HG02840 (cell line): ENCODE results near the gene TAOK2.
"Not testable (repeated sequence)": the region's sequence is repeated elsewhere in the genome, so short reads cannot be mapped to it uniquely, and the experiment has no call there.

Experiments used
- ATAC-seq: cut with Tn5 transposase; IDR thresholded peaks from one replicate; pipeline ENCODE4 v1.9.1; 2021; ENCODE audit warnings: mild to moderate bottlenecking, moderate library complexity, moderate number of reproducible peaks; ENCODE audit not compliant: unreplicated experiment, low FRiP score

TAOK2 gene

DNA sequence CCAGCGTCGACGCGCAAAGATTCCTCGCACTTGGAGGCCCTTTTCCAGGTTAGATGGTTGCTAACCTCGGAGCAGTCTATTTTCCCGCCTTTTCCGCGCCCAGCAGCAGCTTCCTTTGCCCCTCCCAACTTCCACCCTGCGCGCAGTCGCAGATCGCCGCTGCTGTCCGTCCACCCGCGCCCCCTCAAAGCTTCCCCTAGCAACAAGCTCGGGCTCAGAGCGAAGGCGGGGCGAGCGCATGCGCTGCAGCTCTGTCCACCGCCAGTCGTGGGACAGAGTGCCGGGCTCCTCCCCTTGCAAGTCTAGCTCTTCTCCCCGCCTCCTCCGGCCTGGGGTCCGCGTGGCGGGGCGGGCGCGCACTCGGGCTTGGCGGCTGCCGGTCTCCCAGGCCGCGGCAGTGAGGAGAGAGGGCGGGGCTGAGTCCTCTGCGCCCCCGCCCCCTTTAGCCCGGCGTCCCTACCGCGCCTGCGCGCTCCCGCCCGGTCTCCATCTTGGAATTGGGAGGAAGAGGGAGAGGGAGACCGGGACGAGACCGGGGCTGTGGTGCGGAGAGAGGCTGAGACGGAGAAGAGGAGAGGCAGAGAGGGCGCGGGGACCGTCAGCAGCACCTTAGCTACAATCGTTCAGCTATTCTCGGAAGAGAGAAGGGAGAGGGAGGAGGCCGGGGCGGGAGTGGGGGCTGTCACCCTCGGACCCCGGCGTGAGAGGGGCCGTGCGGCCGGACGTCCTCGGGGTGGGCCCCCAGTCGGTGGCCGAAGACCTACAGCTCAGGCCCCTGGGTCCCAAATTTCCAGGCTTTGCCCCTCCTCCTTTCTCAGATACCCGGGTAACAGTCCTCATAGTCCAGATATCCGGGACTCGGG is at the start of gene TAOK2:
Gene TAOK2 (plus strand): TSS at position 485 of the 863 bp plus-strand sequence. CDS start 3,905 bp downstream, outside the sequence.
- ATAC-seq: peak; percentile 90

GRCh38 chr16:29925105-29925756 is 48.4 kb upstream of the TAOK2 start:
- ATAC-seq: no peak

- peak; percentile 89 for ATAC-seq
Measured at GRCh38 chr16:29925781-29926710, 47.6 kb upstream of the TAOK2 start, which contains the start of gene KCTD13. KCTD13 (minus strand) TSS chr16:29926226; CDS start chr16:29926033, 193 bp downstream.

DNA sequence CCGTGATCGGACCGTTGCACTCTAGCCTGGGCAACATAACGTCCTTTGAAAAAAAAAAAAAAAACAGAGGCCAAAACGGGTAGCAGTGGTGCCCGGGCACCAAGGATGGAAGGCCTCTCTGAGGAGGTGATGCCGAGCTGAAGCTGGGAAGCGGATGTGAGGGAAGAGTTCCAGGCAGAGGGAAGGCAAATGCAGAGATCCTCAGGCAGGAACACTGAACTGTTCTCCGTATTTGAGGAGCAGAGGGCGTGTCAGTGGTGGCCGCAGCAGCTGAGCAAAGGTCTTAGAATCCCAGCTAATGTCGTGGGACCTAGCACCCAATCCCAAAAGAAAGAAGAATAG is 47.0 kb upstream of the TAOK2 start:
- ATAC-seq: no peak

GRCh38 chr16:29927070-29927905 is 46.4 kb upstream of the TAOK2 start:
- no peak for ATAC-seq

GRCh38 chr16:29931750-29932149 is 41.9 kb upstream of the TAOK2 start:
- not testable (repeated sequence) for ATAC-seq

GRCh38 chr16:29940656-29941055 is 33.0 kb upstream of the TAOK2 start:
- no peak for ATAC-seq

DNA sequence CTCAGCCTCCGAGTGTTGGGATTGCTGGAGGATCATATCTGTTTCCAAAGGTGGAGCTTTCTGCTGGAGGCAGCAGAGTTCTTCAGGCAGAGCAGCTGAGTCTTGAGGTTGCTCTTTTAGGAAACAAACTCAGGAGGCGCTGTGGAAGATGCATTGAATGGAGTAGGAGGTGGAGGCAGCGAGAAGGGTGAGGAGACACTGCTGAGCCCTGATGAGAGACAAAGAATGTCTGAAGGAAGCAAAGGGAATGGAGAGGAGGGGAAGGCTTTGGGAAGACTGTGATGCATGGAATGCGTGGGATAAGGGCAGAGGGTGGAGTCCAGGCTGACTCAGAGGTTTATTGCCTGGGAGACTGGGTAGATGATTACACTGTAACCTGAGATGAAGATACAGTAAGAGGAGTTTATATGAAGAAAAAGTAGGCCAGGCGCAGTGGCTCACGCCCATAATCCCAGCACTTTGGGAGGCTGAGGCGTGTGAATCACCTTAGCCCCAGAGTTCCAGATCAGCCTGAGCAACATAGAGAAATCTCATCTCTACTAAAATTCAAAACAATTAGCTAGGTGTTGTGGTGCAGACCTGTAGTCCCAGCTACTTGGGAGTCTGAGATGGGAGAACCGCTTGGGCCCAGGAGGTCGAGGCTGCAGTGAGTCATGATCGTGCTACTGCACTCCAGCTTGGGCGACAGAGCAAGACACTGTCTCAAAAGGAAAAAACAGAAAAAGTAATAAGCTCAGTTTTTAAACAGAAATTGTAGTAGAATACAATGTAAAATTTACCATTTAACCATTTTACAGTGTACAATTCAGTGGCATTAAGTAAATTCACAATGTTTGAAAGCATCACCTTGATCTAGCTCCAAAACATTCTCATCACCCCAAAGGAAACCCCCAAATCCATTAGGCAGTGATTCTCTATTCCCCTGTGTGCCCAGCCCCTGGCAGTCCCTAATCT is 29.5 kb upstream of the TAOK2 start:
- ATAC-seq: no peak

DNA sequence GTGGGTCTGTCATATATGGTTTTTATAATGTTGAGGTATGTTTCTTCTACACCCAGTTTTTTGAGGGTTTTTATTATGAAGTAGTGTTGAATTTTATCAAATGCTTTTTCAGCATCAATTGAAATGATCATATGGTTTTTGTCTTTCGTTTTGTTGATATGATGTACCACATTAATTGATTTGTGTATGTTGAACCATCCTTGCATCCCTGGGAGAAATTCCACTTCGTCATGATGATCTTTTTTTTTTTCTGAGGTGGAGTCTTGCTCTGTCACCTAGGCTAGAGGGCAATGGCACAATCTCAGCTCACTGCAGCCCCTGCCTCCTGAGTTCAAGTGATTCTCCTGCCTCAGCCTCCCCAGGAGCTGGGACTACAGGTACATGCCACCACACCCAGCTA is 25.8 kb upstream of the TAOK2 start:
- ATAC-seq: no peak

DNA sequence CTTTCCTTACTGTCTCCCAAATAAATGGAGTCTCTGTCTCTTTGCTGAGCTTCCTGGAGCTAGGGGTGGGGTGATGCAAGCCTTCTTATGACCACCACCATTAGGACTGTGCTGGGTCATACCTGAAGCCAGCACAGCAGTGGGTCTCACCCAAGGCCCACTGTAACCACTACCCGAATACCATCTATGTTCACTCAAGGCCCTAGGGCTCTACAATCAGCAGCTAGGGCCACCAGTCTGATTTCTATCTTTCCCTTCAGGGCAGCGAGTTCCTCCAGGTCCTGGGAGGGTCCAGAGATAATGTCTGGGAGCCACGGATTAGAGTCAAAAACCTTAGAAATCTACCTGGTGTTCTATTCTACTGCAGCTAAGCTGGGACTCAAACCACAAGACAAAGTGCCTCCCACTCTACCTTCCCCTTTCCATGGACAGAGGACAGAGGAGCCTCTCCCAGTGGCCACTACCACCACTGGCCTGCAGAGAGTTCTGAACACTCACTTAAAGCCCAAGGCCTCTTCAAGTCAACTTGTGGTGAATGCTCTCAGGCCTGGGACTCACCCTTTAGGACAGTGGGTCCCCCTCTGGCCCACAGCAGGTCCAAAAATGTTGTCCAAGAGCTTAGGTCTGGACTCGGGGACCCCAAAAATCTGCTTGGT is 22.7 kb upstream of the TAOK2 start:
- ATAC-seq: no peak

GRCh38 chr16:29951625-29952365 is 21.9 kb upstream of the TAOK2 start:
- ATAC-seq: no peak

DNA sequence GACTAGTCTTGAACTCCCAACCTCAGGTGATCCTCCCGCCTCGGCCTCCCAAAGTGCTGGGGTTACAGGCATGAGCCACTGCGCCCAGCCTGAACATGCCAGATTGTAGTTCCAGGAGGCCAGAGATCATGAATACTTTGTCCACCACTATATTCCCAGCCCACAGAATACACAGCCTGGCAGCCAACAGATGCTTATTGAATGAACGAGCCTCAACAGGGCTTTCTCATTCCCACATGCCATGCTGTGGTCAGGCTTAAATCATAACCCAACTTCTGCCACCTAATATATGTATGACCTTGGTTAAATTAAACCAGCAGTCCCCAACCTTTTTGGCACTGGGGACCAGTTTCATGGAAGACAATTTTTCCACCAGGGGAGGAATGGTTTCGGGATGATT is 14.9 kb upstream of the TAOK2 start:
- no peak for ATAC-seq

DNA sequence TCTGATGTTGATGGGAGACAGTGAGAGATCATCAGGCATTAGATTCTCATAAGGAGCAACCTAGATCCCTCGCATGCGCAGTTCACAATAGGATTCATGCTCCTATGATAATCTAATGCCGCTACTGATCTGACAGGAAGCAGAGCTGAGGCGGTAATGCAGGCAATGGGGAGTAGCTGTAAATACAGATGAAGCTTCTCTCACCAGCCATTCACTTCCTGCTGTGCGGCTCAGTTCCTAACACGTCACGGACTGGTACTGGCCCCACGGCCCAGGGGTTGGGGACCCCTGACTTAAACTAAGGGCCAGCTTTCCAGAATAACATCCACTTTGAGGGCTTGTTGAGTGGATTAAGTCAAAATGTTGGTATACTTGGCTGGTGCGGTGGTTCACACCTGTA is 14.4 kb upstream of the TAOK2 start:
- ATAC-seq: no peak

- not testable (repeated sequence) for ATAC-seq
Measured at GRCh38 chr16:29959821-29960220, 13.8 kb upstream of the TAOK2 start.

DNA sequence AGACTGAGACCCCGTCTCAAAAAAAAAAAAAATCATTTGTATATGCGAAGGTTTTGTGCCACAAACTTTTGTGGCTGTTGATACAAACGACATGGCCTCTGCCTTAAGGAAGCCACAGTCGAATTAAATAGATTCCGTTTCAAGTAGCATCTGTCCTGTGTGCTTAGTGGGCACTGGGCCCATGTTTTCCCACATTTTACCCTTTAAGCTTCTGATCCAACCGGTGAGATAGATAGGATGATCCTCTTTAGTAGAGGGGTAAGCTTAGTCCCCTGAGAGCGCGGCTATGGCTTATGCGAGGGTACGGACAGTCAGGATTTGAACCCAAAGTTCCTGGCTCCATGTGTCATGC is 12.6 kb upstream of the TAOK2 start:
- no peak for ATAC-seq

GRCh38 chr16:29961479-29962343 is 12.0 kb upstream of the TAOK2 start, which contains the start of gene TMEM219:
TMEM219 (plus strand) TSS chr16:29962079; CDS start chr16:29963144, 1,065 bp downstream.
- ATAC-seq: peak; percentile 82
